SKM-1 treated with dmso at 0.1 percent for 144 hours (cell line): ENCODE data around the gene API5.
"Not testable (repeated sequence)": the region's sequence is repeated elsewhere in the genome, so short reads cannot be mapped to it uniquely, and the experiment has no call there.

ENCODE experiments used
- DNase-seq: peaks from one replicate; lab custom pipeline; 2025; ENCODE audit not compliant: unreplicated experiment; lab: John Stamatoyannopoulos, UW

The API5 gene

DNA sequence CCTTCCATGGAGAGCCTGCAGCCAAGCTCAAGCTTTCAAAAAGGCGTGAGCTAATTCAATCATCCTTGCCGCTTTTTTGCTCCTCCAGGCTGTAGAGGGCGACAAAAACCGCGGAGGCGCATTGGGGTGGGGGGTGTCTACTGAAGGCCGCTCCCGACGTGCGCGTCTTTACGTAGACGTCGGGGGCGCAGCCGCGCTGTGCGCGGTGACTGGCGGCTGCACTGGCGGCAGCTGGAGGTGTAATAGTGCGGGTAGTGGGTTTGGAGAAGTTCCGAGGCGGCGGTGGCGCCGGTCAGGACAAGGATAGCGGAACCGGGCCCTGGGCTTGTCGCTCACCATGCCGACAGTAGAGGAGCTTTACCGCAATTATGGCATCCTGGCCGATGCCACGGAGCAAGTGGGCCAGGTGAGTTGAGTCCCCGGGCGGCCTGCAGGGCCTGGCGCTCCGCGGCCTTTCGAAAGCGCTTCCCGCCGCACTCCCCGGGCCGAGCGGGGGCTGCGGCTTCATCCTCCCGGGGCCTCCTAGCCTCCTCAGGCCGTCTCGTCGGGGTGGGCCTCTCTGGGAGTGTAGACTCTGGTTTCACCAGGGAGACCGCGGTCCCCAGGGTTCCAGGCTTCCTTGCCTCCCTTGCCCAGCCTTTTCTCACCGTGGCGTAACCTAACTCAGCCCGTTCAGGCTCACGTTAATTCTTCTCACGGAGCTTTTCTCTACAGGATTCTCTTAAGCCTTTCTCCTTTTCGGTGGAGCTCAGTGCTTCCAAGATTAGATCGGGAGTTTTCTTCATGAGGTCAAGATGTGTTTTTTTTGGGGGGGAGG lies at the start of gene API5:
API5 (plus strand) TSS at position 206 of the 817 bp plus-strand sequence; CDS start at position 338, 132 bp downstream.
- peak; percentile 94 for DNase-seq

DNA sequence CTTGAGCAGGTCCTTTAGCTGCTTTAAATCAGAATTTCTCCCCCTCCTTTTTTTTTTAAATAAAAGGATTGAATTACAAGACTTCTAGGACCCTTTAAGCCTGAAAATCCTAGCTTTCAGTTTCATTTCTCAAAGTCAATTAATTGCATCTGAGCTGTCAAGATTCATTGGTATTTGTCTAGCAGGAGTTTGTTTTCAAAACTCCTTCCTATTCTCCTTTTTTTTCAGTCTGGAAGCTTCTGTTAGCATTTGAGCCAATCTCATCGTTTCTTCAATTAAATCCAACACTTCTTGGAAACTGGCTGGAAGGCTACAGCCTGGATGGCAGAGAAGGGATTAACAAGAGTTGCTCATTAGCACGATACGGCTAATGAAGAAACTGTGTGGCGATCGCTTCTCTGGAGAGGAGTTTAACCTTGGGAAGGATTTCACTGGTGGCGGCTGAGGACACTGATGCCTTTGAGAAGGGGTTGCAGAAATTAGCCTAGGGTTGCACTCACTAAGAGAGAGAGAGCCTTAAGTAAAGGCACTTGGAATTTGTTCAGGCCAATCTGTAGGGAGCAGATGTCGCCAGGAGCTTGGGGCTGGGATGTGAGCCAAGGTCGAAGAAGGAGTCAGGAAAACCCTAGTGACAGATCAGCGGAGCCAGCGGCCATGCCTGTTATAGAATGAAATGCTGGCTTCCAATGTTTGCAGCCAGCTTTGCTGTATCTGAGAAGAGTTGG lies 43.8 kb upstream of the API5 start:
- DNase-seq: no peak

DNA sequence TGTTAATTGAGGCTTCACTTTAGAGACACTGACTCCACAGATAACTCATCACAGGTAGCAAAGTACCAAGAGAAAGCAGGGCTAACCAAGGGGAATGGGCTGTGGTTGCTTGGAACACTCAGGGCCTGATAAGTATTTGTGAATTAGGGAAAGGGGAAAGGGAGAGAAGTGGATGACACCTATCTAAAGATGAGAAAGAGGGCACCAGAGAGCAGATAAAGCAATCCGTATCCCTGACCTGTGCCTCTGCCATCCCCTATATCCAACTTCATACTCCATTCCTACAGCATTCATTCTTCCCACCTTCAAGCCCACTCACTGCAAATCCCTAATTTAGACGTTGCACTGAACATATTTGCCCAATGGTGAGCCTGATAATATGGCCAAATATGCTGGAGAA lies 43.0 kb upstream of the API5 start:
- DNase-seq: no peak

DNA sequence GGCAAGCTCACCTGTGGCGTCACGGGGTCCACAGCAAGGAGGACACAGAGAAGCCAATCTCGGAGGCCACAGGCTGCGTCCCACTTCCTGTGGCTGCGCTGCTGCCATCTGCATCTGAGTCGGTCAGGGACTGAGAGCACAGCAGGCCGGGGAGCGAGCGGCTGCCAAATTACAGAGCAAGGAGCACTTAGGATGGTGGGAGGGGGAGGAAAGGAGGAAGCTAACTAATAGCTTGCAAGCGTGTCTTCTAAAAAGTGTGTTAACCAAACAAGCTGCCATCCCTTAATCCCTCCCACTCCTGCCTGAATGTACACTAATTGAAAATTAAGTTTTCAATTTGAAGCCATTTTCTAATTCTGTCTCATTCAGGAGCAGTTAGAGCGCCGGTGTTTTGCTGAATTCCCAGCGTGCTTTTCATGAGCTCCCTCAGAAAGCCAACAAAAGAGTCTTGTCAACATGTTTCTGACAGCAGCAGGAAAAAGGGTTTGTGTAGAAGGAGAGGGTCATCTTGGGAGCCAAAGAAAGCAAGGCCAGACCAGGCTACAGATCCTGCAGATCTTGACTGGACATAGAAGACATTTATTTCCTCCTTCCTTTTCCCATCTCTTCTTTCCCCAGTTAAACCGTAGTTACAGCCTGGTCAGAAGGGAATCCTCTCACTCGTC lies 42.4 kb upstream of the API5 start:
- DNase-seq: no peak

DNA sequence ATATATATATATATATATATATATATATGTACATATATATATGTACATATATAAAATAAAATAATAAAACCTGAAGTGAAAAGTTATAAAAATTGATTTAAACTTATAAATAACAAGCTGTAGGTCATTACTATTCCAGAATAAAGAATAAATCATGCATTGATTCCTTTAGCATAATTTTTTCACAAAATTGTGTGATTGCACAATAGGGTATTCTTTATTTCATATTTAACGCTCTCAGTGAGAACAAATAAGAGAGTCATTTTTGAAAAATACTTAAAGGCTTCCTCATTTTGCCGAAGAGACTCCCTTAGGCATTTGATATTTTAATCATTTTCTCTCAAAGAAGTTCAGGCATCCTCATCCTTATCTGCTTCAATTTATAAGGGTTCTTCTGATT lies 41.3 kb upstream of the API5 start:
- DNase-seq: no peak

DNA sequence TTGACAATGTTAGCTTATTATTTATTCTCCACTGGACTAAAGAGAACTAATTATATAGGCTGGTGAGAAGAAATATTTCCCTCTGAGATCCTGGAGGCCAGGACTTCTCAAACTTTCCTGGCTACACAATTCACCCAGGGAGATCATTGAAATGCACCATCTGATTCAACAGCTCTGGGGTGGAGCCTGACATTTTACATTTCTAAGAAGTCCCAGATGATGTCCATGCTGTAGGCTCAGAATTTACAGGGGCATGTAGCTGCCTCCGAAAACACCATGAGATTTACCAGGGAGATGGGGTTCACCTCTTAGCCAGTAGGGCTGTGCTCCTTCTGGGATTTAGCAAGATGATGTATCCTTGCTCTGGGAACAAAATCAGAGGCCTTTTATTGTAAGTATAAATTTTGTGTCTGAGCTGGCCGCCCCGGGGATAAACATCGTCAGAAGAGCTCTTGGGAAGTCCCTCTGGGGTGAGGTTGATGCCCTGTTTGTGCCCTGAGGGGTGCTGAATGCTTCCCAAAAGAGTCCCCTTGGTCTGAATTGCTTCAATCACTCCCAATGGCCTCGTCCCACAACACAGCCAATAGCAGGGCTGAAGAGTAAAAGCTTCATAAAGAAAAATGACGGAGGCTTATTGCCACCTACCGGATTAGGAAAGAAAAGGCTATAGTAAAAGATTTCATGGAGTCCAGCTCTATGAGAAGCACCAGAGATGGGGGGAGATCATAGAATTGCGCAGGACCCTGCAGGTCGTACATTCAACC lies 33.4 kb upstream of the API5 start:
- DNase-seq: no peak

DNA sequence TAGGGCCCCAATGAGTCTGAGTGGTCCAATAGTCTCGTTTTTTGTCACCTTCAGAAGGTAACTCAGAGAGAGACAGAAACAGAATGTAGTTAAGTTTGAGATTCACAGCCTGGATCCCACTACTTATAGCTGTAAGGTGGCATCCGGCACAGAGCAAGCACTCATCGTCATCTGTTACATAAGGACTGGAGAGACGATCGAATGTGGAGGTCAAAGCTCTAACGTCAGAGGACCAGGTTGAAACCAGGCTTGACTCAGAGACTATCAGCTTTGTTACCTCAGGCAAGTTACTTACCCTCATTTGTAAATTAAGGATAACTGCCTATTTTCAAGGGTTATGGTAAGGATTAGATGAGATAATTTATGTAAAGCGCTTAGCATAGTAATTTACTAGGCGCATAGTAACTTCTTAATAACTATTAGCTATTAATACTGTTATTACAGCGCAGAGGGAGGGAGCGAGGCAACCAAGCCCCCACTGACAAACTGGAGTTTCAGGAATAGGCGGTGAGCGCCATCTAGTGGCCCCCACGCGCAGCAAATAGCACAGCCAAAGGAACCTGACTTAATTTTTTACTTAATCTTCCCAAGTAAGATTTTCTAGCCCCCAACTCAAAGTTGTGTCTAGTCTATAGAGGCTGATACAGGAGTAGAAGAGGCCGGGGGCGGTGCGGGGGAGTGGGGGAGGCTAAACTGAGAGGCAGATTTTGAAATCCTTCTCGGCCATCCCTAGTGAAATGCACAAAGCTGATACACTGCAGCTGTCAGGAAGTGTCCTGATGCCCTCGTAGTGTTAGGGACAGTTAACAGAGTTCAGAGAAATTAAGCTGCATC lies 29.0 kb upstream of the API5 start:
- DNase-seq: peak; percentile 25

DNA sequence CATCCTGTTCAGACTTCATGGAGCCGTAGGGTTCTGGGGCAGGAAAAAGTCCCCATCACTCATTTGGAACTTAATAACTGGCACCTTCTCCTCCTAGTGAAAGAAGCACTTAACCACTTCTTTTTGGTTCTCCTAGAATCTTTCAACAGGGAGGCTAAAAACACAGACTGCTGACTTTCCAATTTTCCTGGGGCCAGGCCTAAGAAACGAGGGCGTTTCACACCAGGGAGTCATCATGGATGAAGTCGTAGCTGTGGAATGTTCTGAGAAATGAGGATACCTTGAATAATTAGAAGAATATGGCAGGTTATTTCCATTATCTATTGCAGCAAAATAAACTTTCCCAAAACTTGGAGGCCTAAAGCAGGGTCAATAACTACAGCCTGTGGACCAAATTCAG lies 26.0 kb upstream of the API5 start:
- no peak for DNase-seq

DNA sequence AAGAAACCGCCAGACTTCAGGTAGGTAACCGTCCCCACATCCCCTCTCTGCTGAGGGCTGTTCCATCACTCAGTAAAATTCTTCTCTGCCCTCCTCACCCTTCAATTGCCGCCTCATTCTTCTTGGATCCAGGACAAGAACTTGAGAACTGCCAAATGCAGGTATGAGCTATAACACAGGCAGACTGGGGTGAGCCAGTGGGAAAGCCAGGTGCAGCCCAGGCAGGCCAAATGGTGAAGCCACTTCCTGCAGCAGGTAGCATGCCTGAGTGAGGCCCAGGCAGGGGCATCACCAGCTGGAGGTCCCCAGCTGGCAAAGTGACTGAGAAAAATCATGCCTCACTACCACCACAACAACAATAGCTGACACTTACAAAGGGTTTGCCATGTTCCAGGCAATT lies 22.4 kb upstream of the API5 start:
- no peak for DNase-seq

DNA sequence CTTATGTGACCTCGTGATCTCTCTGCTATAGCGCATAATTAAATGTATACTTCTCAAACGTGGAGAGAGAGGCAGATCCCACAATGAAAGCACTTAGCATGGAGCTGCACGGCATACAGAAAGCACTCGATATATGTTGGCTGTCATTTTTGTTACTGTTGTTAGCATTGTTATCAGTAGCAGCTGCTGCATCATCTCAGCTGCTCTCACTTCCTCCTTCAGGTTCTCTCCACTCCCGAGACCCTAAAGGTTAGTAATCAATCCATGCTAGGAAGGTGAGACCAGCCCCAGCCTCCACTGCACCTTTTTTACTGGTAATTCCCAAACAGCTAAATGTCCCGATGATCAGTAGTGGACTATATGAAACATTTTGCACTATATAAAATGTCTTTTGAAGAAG lies 13.4 kb upstream of the API5 start:
- no peak for DNase-seq

DNA sequence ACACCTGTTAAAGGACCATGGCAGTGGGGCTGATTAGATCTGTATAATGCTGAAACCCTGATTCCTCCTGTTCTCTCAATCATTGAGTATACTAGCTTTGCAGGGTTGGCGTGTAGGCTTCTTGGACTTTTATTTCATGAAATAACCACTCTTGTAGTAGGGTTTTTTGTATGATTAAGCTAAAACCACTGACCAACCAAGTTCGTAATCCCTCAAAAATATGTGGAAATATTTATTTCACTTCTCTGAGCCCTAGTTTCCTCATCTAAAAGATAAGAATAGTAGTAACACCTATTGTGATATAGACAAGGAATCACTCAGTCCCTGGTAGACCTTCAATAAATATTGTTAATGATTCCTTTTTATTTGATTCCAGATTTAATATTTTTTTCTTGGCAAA lies 4.2 kb downstream of the API5 start:
- DNase-seq: no peak

DNA sequence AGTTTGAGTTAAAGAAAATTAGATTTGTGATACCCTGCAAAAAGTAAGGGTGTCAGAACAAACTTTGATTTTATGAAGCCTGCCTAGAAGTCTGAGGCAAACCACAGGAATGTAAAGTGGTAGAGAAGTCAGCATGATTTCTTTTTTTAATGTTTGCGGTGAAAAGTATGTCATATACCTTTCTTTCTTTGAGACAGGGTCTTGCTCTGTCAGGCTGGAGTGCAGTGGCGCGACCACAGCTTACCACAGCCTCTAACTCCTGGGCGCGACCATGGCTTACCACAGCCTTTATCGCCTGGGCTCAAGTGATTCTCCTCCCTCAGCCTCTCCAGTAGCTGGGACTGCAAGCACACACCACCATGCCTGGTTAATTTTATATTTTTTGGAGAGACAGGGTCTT lies 4.7 kb downstream of the API5 start:
- DNase-seq: no peak

DNA sequence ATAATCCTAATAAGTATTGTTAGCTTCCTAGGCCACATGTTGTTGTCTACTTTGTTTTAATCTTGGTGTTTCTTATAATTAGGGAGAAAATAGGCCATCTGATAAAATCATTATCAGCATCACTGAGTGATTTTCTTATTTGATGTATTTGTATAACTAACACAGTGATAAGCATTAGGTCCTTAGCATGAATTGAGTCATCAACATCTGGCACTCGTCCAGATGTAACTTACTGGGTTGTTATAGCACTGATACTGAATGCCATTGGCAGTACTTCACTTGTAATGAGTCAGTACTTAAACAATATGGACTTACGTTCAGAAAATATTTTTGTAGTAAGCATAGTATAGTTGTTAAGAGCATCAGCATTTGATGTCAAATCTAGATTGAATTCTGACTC lies 16.2 kb downstream of the API5 start:
- DNase-seq: no peak

DNA sequence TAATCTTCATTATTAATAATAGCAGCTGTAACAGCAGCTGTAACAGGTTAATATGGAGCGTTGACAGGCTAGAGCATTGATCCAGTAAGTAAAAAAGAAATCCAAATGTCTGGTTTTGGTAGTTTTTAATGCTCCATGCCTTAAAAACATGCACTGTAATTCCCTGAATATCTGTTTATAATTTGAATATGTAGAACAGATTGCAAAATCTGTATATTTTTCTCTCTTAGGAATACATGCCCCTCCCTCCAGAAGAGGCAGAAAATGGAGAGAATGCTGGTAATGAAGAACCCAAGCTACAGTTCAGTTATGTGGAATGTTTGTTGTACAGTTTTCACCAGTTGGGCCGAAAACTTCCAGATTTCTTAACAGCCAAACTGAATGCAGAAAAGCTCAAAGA lies 16.7 kb downstream of the API5 start:
- DNase-seq: no peak

DNA sequence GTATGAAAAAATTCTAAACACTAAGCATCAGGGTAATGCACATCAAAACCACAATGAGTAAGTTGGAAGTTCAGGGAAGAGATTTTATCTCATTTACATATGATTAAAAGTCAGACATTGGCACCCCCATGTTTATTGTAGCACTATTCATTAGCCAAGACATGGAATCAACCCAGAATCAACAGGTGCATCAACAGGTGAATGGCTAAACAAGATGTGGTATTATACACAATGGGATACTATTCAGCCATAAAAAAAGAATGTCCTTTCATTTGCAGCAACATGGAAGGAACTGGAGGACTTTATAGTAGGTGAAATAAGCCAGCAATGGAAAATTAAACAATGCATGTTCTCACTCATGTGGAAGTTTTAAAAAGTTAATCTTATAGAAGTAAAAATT lies 29.4 kb downstream of the API5 start:
- no peak for DNase-seq

DNA sequence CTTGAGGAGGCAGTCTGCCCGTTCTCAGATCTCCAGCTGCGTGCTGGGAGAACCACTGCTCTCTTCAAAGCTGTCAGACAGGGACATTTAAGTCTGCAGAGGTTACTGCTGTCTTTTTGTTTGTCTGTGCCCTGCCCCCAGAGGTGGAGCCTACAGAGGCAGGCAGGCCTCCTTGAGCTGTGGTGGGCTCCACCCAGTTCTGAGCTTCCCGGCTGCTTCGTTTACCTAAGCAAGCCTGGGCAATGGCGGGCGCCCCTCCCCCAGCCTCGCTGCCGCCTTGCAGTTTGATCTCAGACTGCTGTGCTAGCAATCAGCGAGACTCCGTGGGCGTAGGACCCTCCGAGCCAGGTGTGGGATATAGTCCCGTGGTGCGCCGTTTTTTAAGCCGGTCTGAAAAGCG lies 39.6 kb downstream of the API5 start:
- DNase-seq: not testable (repeated sequence)

DNA sequence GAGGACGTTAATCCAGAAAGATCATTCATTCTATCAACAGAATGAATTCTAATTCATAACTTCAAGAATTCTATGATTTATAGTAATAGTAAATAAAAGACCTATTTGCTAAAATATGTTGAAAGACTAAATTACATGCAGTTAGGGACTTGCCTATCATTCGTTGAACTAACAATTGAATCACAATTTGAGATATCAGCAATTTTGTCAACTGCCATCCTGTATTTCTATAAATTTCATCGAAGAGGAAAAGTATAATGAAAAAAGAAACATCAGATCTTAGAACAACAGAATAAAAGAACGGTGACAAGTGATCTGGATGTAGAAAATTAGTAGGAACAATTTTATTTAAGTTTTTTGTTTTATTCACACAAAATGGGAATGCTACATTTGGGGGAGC lies 42.5 kb downstream of the API5 start:
- DNase-seq: no peak

DNA sequence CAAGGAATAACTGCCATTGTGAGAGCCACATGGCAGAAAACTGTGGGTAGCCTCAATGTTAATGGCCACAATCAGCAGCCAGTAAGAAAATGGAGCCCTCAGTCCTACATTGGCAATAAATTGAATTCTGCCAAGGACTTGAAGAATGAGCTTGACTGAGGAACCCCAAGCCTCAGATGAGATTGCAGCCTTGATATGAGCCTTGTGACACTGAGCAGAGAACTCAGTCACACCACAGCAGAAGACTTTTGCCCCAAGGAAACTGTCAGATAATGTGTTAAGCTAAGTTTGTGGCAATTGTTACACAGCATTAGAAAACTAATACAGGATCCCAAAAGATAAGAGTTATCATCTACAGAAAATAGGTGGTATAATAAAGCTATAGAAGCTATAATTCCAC lies 44.5 kb downstream of the API5 start:
- no peak for DNase-seq

DNA sequence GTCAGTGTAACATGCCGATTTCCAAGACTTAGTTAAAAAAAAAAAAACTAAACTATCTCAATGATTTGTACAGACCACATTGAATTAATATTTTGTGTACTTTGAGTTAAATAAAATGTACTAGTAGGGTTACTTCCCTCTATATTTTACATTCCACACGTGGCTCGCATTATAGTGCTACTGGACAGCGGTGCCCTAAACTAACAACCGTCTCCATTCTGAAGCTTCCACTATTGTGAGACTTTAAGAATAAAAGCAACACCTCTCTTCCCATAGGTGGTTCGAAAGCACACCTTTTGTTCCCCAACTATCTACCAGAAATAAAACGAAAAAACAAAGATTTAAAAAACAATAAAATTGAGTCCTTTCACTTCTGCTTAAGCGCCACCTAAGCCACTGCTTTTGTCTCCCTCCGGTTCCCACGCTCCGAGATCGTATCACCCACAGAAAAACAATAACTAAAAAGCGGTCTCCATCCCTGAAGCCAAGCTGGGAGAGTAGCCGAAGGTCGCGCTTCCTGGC lies 46.5 kb downstream of the API5 start:
- DNase-seq: no peak

DNA sequence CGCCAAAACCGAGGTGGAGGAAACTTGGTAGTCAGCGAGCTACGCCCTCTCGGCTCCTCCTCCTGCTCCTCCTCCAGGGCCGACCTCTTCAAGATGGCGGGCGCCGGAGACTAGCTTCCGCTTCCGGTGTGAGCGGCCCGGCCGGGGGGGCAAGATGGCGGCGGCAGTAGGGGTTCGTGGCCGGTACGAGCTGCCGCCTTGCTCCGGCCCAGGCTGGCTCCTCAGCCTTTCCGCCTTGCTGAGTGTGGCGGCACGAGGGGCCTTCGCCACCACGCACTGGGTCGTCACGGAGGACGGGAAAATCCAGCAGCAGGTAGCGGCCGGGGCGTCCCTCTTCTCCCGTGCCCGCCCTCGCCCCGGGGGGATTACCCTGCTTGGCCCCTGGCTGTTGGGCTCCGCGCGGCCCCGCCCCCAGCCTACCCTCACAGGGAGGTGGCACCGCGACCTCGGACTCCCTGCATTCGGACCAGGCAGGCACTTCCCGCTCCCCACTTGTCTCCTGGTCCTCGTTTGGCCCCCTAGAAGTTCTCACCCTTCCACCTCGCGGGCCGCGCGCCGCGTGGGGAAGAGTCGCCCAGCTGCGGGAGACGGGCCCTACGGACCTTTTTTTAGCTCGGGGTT lies 47.1 kb downstream of the API5 start, which contains the start of gene TTC17:
TTC17 (plus strand) TSS at position 120 of the 621 bp plus-strand sequence; CDS start at position 155, 35 bp downstream.
- DNase-seq: peak; percentile 91
